H1 (cell line): Measurements from ENCODE around the gene PSMD3. TPM values are rescaled to one million over a fixed set of nuclear protein-coding genes. Genes with fewer than 3 reads are reported as not detected.

Experiments
- BRCA1 ChIP-seq: IDR thresholded peaks from 2 replicates; pipeline ENCODE4 v1.6.1; 2012; ENCODE audit warnings: low read depth, low read length, improper control_type of control experiment
- CREB1 ChIP-seq: IDR thresholded peaks from 2 replicates; pipeline ENCODE4 v1.6.1; 2012; ENCODE audit warnings: inconsistent platforms
- POU5F1 ChIP-seq: IDR thresholded peaks from 2 replicates; pipeline ENCODE4 v1.6.1; 2011; ENCODE audit warnings: low read depth, mild to moderate bottlenecking, low read length, moderate library complexity
- TAF1 ChIP-seq: IDR thresholded peaks from 2 replicates; pipeline ENCODE4 v1.6.1; 2011; ENCODE audit warnings: mild to moderate bottlenecking, low read depth, low read length
- USF2 ChIP-seq: IDR thresholded peaks from 2 replicates; pipeline ENCODE4 v1.6.1; 2011; ENCODE audit warnings: low read length, improper control_type of control experiment
- polyA plus RNA-seq, 7 experiments: library from polyadenylated mRNA; depleted of rRNA in 3 of 7; stranded (reverse) in 5 of 7; unstranded in 2 of 7; fragments of >200 nt in 5 of 7; fragments of 200-250 nt in 2 of 7; gene quantifications; 1 replicate in 5 of 7; 2 replicates in 1 of 7; 4 replicates in 1 of 7; pipeline versions ENCODE4 v1.2.1 to v1.2.3, GENCODE V29; 2011 to 2013; ENCODE audit warnings: missing spikeins in 2 of 7, mixed read lengths in 2 of 7
- total RNA-seq: library from RNA; stranded (reverse); fragmentation: NEBNext Ultra II Directional; extraction: Animal tissue kit (Norgen Biotek cat#: 25700); gene quantifications from 2 replicates; pipeline ENCODE4 v1.2.1, GENCODE V29; 2021

The PSMD3 gene
- total and polyA plus RNA-seq, 2 of the 8 experiments (the other 6 are each of a cell fraction or from before 2014, with no cell fraction given) = 151 to 198 TPM

DNA sequence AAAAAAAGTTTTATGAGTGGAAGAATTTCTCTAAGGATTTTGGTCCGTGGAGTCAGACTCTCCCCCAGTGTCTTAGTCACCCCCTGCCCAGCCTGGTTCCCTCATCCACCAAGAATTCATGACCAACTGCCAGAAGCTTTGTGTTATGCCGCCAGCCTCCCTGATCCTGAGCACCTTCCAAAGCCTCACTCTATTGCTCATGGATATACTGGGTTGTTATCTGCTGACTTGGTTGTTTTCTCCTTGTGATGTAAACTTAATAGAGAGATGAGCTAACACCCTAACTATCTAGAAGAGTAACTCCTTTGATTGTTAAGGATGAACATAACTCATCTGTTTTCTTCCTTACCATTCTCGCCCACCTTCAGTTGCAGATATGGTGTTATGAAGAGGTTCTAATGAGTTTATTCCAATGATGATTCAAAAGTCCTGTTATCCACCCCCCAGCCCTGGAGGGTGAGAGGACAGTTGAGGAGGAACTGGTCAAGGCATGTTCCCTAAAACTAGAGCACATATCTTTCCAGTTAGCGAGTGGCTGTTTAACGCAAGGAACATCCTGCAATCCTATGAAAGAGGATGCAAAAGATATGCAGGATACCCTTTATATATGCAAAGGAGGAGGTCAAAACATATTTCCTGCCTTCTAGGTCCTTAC, 1.5 kb upstream of the PSMD3 start (continued):
- TF ChIP-seq USF2 (no peak), CREB1 (no peak), TAF1 (no peak), BRCA1 (no peak), POU5F1 (no peak)
